BLaER1 (cell line): Measurements from ENCODE around the gene PTPN20.

Source experiments
- H3K27ac ChIP-seq: shearing (Covaris generic); formaldehyde crosslinking; 2 replicates; pipeline ENCODE4 v1.8.1; 2022
- H3K27me3 ChIP-seq: shearing (Covaris generic); formaldehyde crosslinking; 2 replicates; pipeline ENCODE4 v1.8.1; 2022
- H3K36me3 ChIP-seq: shearing (Covaris generic); formaldehyde crosslinking; 2 replicates; pipeline ENCODE4 v1.8.1; 2022
- H3K4me1 ChIP-seq: shearing (Covaris generic); formaldehyde crosslinking; 2 replicates; pipeline ENCODE4 v1.8.1; 2022
- H3K4me2 ChIP-seq: shearing (Covaris generic); formaldehyde crosslinking; 2 replicates; pipeline ENCODE4 v1.8.1; 2022
- H3K4me3 ChIP-seq: shearing (Covaris generic); formaldehyde crosslinking; 2 replicates; pipeline ENCODE4 v1.8.1; 2022
- H3K9ac ChIP-seq: shearing (Covaris generic); formaldehyde crosslinking; 2 replicates; pipeline ENCODE4 v1.8.1; 2022
- H3K9me3 ChIP-seq: shearing (Covaris generic); formaldehyde crosslinking; 2 replicates; pipeline ENCODE4 v1.8.1; 2022
- H4K20me1 ChIP-seq: shearing (Covaris generic); formaldehyde crosslinking; 2 replicates; pipeline ENCODE4 v1.8.1; 2022
- Cebpa-rat ChIP-seq: shearing (Covaris generic); IDR thresholded peaks from 2 replicates; pipeline ENCODE4 v1.8.1; 2022

Gene PTPN20

GRCh38 chr10:47051741-47052238, 140.6 kb downstream of the PTPN20 start:
- peaks cover 14% of the 10 kb centered on the region for H3K4me1 ChIP-seq
- H3K27me3 ChIP-seq = no peaks in the 10 kb centered on the region
- H3K36me3 ChIP-seq = no peaks in the 10 kb centered on the region
- H3K4me3 ChIP-seq = no peak overlapping the region
- H3K27ac ChIP-seq = no peak overlapping the region
- no peak for TF ChIP-seq Cebpa-rat
- H3K9ac ChIP-seq = no peak overlapping the region
- H4K20me1 ChIP-seq = no peaks in the 10 kb centered on the region
- H3K9me3 ChIP-seq = no peaks in the 10 kb centered on the region
- H3K4me2 ChIP-seq = no peak overlapping the region
